Gastrocnemius medialis (tissue), 4 donors: ENCODE data around the gene TRIOBP.

Experiments
- POLR2A ChIP-seq, 2 donors: fragments of 450-650 bp; IDR thresholded peaks; one replicate each; pipeline ENCODE4 v1.6.1; 2017; ENCODE audit warnings: antibody characterized with exemption in 2 of 2, mild to moderate bottlenecking in 2 of 2, moderate library complexity in 2 of 2
- TF ChIP-seq, protein P1 (sequence below), 5 experiments: fragments of 450-650 bp in 3 of 5; fragments of 200-600 bp in 2 of 5; sonication (generic) in 2 of 5; IDR thresholded peaks in 4 of 5; conservative IDR thresholded peaks in 1 of 5; 1 replicate in 4 of 5; 2 replicates in 1 of 5; pipeline ENCODE4 v1.5.1; 2016 to 2019; ENCODE audit warnings: antibody characterized with exemption in 5 of 5, mild to moderate bottlenecking in 3 of 5, moderate library complexity in 3 of 5

DNA sequence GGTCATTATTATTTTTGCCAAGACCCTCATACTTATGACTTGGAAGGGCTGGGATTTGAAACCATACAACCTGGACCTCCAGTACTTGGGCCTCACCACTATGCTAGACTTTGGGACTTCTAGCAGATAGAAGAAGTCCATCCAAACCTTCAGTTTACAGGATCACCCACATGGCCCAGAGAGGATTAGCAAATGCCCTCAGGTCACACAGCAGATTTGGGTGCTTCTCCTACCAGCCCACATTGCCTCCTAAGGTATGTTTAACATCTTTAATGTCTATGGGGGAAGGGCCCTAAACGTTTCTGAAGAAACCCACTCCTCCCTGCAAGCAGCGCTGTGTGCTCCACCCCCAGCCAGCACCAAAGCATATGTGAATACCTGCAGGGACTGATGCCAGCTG, 93.4 kb downstream of the TRIOBP start:
- TF ChIP-seq, protein P1, sequence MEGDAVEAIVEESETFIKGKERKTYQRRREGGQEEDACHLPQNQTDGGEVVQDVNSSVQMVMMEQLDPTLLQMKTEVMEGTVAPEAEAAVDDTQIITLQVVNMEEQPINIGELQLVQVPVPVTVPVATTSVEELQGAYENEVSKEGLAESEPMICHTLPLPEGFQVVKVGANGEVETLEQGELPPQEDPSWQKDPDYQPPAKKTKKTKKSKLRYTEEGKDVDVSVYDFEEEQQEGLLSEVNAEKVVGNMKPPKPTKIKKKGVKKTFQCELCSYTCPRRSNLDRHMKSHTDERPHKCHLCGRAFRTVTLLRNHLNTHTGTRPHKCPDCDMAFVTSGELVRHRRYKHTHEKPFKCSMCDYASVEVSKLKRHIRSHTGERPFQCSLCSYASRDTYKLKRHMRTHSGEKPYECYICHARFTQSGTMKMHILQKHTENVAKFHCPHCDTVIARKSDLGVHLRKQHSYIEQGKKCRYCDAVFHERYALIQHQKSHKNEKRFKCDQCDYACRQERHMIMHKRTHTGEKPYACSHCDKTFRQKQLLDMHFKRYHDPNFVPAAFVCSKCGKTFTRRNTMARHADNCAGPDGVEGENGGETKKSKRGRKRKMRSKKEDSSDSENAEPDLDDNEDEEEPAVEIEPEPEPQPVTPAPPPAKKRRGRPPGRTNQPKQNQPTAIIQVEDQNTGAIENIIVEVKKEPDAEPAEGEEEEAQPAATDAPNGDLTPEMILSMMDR (IDR thresholded peaks at IDR 0.05 in 4 of 5, conservative IDR thresholded peaks at IDR 0.05 in 1 of 5) = no peak
- no peak for TF ChIP-seq POLR2A (IDR thresholded peaks at IDR 0.05)
